ENCODE measurements around the gene CTNS. TPM values are rescaled to one million over a fixed set of nuclear protein-coding genes. Genes with fewer than 3 reads are reported as not detected.

The CTNS gene
- total and polyA plus RNA-seq, 2 of the 13 experiments (the other 11 are each of a cell fraction or from before 2014, with no cell fraction given) = 9.5 to 13.7 TPM

GRCh38 chr17:3630781-3631180 lies 5.8 kb upstream of the CTNS start:
- 97% methylated on average over 10 of the region's 10 CpGs for WGBS (ENCODE audit: low lambda C conversion rate)
- H3K4me1 ChIP-seq (ENCODE audit: insufficient read depth, low read length) = peaks cover 32% of the 10 kb centered on the region
- DNase-seq (ENCODE audit: low spot score) (no peak), FAIRE-seq (no peak), ATAC-seq (no peak)
- in situ Hi-C loops (cut with HindIII; ENCODE audit: extremely low pct_ligation_motif_present, low pct_unique_long_range_greater_than_20kb) (no loop called here), intact Hi-C loops (cut with micrococcal nuclease; ENCODE audit: unreplicated experiment) (no loop called here)
- H2AFZ ChIP-seq (ENCODE audit: low read length) = no peak overlapping the region
- peaks cover 24 to 54% of the 10 kb centered on the region in 2 experiments; a peak in 4 of 5 replicates for H3K36me3 ChIP-seq (replicated peaks in 1 of 2; ENCODE audit: control insufficient read depth in 1 of 2, insufficient read depth in 2 of 2, low read length in 2 of 2)
- H4K20me1 ChIP-seq (ENCODE audit: insufficient read depth, low read length) = peaks cover 19% of the 10 kb centered on the region
- no peak overlapping the region for H3K4me3 ChIP-seq (replicated peaks in 1 of 3; ENCODE audit: insufficient read depth in 1 of 3, low read depth in 2 of 3, low read length in 3 of 3)
- H3K9me3 ChIP-seq (ENCODE audit: low read length) = no peaks in the 10 kb centered on the region
- ChIA-PET CTCF (ENCODE audit: low intra/inter-chr PET ratio, low total read pairs) (no interaction called here), POLR2A (no interaction called here)
- H3K4me2 ChIP-seq (ENCODE audit: low read depth, low read length) = no peak overlapping the region
- BruUV-seq (replicated peaks) = no TSS peak
- H3K9ac ChIP-seq (ENCODE audit: insufficient read depth, low read depth, low read length) = no peak overlapping the region
- H3K79me2 ChIP-seq (ENCODE audit: insufficient read depth, low read length) = peaks cover 28% of the 10 kb centered on the region
- H3K27ac ChIP-seq (ENCODE audit: extremely low read length, insufficient read depth, low read length) = no peak overlapping the region
- no peaks in the 10 kb centered on the region for H3K27me3 ChIP-seq (ENCODE audit: control insufficient read depth in 1 of 2, insufficient read depth in 2 of 2, low read length in 2 of 2)
- no peak for TF ChIP-seq SMAD1 (CRISPR knock-in tag; IDR thresholded peaks at IDR 0.05; ENCODE audit: borderline replicate concordance, low read depth)
- no peak for TF ChIP-seq FOSL2 (CRISPR knock-in tag; IDR thresholded peaks at IDR 0.05)
- TF ChIP-seq KLF9 (CRISPR knock-in tag; IDR thresholded peaks at IDR 0.05; ENCODE audit: low read depth) = no peak
- no peak for TF ChIP-seq NPAS2 (CRISPR knock-in tag; IDR thresholded peaks at IDR 0.05; ENCODE audit: borderline replicate concordance)
- TF ChIP-seq ZNF549 (CRISPR knock-in tag; IDR thresholded peaks at IDR 0.05) = no peak
- TF ChIP-seq, protein P1, sequence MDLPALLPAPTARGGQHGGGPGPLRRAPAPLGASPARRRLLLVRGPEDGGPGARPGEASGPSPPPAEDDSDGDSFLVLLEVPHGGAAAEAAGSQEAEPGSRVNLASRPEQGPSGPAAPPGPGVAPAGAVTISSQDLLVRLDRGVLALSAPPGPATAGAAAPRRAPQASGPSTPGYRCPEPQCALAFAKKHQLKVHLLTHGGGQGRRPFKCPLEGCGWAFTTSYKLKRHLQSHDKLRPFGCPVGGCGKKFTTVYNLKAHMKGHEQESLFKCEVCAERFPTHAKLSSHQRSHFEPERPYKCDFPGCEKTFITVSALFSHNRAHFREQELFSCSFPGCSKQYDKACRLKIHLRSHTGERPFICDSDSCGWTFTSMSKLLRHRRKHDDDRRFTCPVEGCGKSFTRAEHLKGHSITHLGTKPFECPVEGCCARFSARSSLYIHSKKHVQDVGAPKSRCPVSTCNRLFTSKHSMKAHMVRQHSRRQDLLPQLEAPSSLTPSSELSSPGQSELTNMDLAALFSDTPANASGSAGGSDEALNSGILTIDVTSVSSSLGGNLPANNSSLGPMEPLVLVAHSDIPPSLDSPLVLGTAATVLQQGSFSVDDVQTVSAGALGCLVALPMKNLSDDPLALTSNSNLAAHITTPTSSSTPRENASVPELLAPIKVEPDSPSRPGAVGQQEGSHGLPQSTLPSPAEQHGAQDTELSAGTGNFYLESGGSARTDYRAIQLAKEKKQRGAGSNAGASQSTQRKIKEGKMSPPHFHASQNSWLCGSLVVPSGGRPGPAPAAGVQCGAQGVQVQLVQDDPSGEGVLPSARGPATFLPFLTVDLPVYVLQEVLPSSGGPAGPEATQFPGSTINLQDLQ (CRISPR knock-in tag; IDR thresholded peaks at IDR 0.05) = no peak
- no peak for TF ChIP-seq KDM6A (CRISPR knock-in tag; IDR thresholded peaks at IDR 0.05; ENCODE audit: low read depth)
- TF ChIP-seq ZBTB20 (CRISPR knock-in tag; IDR thresholded peaks at IDR 0.05; ENCODE audit: borderline replicate concordance, low read depth) = no peak
- TF ChIP-seq HOXD1 (CRISPR knock-in tag; IDR thresholded peaks at IDR 0.05) = no peak
- TF ChIP-seq HMG20B (CRISPR knock-in tag; conservative IDR thresholded peaks at IDR 0.05) = no peak
- TF ChIP-seq, protein P2, sequence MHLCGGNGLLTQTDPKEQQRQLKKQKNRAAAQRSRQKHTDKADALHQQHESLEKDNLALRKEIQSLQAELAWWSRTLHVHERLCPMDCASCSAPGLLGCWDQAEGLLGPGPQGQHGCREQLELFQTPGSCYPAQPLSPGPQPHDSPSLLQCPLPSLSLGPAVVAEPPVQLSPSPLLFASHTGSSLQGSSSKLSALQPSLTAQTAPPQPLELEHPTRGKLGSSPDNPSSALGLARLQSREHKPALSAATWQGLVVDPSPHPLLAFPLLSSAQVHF (CRISPR knock-in tag; IDR thresholded peaks at IDR 0.05) = no peak
- TF ChIP-seq ZNF224 (CRISPR knock-in tag; IDR thresholded peaks at IDR 0.05) = no peak
- TF ChIP-seq ZMYM3 (CRISPR knock-in tag; IDR thresholded peaks at IDR 0.05) = no peak
- TF ChIP-seq GTF3A (CRISPR knock-in tag; conservative IDR thresholded peaks at IDR 0.05) = no peak
- no peak for TF ChIP-seq KMT2B (CRISPR knock-in tag; IDR thresholded peaks at IDR 0.05)
- no peak for TF ChIP-seq NFAT5 (CRISPR knock-in tag; IDR thresholded peaks at IDR 0.05)
- TF ChIP-seq SKI (IDR thresholded peaks at IDR 0.05; ENCODE audit: partially characterized antibody) = no peak

Data from HepG2 (cell line).